GM12875 (cell line): ENCODE measurements around the gene BTBD1.
"Not testable (repeated sequence)": the region's sequence is repeated elsewhere in the genome, so short reads cannot be mapped to it uniquely, and the experiment has no call there.

Experiments
- H3K4me3 ChIP-seq: one replicate; pipeline ENCODE4 v1.5.1; 2011; ENCODE audit warnings: low read depth, low read length, control low read depth
- CTCF ChIP-seq: IDR thresholded peaks from 2 replicates; pipeline ENCODE4 v1.5.1; 2011; ENCODE audit warnings: low read depth, mild to moderate bottlenecking, control low read depth, inconsistent platforms, low read length, moderate library complexity, borderline replicate concordance; ENCODE audit not compliant: insufficient read depth

Gene BTBD1

GRCh38 chr15:83081256-83082014 is 14.4 kb upstream of the BTBD1 start:
- no peak for TF ChIP-seq CTCF
- no peak overlapping the region for H3K4me3 ChIP-seq

GRCh38 chr15:83078712-83079111 is 11.7 kb upstream of the BTBD1 start:
- TF ChIP-seq CTCF: no peak
- no peak overlapping the region for H3K4me3 ChIP-seq

GRCh38 chr15:83077491-83078230 is 10.6 kb upstream of the BTBD1 start:
- no peak overlapping the region for H3K4me3 ChIP-seq
- TF ChIP-seq CTCF: no peak

- H3K4me3 ChIP-seq: not testable (repeated sequence)
Observed at GRCh38 chr15:83069211-83069642, 2.2 kb upstream of the BTBD1 start.

- H3K4me3 ChIP-seq: no peak overlapping the region
- TF ChIP-seq CTCF: no peak
Observed at GRCh38 chr15:83068054-83068453, 1.0 kb upstream of the BTBD1 start.

- TF ChIP-seq CTCF: no peak
- H3K4me3 ChIP-seq: peak overlapping the region; percentile 94
Observed at GRCh38 chr15:83067638-83067962, 548 bp upstream of the BTBD1 start.

- no peak for TF ChIP-seq CTCF
- H3K4me3 ChIP-seq: peak overlapping the region; percentile 94
Observed at GRCh38 chr15:83066034-83066733, 868 bp downstream of the BTBD1 start.
